WTC11 (cell line): ENCODE results near the gene QRICH2. TPM values are rescaled to one million over a fixed set of nuclear protein-coding genes. Genes with fewer than 3 reads are reported as not detected.
A peak's percentile ranks its signal among the peaks of the same experiment; 100 is the strongest.

Source experiments
- ATAC-seq: fragments of 200-7000 bp; cut with Tn5 transposase; 2 replicates; pipeline ENCODE4 v1.10.0; 2021; ENCODE audit warnings: mild to moderate bottlenecking, moderate library complexity
- CTCF ChIA-PET: fragments of 300-600 bp; sonication (Branson Sonifier 250); formaldehyde crosslinking; loops from one replicate; lab custom pipeline; 2021; ENCODE audit warnings: antibody characterized with exemption; lab: Charles Lee
- POLR2A ChIA-PET: fragments of 350-600 bp; sonication (Branson Sonifier 250); formaldehyde crosslinking; loops from one replicate; lab custom pipeline; 2021; ENCODE audit warnings: antibody characterized with exemption; lab: Charles Lee
- DNase-seq: peaks from one replicate; pipeline ENCODE4 v3.0.0; 2021; ENCODE audit warnings: low spot score
- H3K27ac Mint-ChIP-seq: 2 replicates; pipeline ENCODE4 v1.8.0; 2021; ENCODE audit warnings: mixed read lengths
- H3K27me3 Mint-ChIP-seq: 2 replicates; pipeline ENCODE4 v1.8.0; 2021; ENCODE audit warnings: low read depth, mild to moderate bottlenecking, moderate library complexity, mixed read lengths
- H3K36me3 Mint-ChIP-seq: 2 replicates; pipeline ENCODE4 v1.8.0; 2021; ENCODE audit warnings: mixed read lengths
- H3K4me1 Mint-ChIP-seq: 2 replicates; pipeline ENCODE4 v1.8.0; 2022; ENCODE audit warnings: mixed read lengths
- H3K4me3 Mint-ChIP-seq: 2 replicates; pipeline ENCODE4 v1.8.0; 2021; ENCODE audit warnings: mild to moderate bottlenecking, moderate library complexity, mixed read lengths
- H3K9me3 Mint-ChIP-seq: 2 replicates; pipeline ENCODE4 v1.8.0; 2021; ENCODE audit warnings: mixed read lengths
- ARID4B ChIP-seq: sonication (generic); formaldehyde crosslinking; IDR thresholded peaks from 2 replicates; pipeline ENCODE4 v1.8.0; 2023; ENCODE audit warnings: missing genetic modification reagents, mild to moderate bottlenecking, borderline replicate concordance
- ATF3 ChIP-seq: sonication (generic); formaldehyde crosslinking; conservative IDR thresholded peaks from 2 replicates; pipeline ENCODE4 v1.8.1; 2022; ENCODE audit warnings: mild to moderate bottlenecking, missing genetic modification reagents
- E2F5 ChIP-seq: sonication (generic); formaldehyde crosslinking; IDR thresholded peaks from 2 replicates; pipeline ENCODE4 v1.8.1; 2022; ENCODE audit warnings: mild to moderate bottlenecking, moderate library complexity, missing genetic modification reagents
- ESRRA ChIP-seq: sonication (generic); formaldehyde crosslinking; IDR thresholded peaks from 2 replicates; pipeline ENCODE4 v1.8.1; 2022; ENCODE audit warnings: mild to moderate bottlenecking, missing genetic modification reagents, borderline replicate concordance
- FOXK1 ChIP-seq: sonication (generic); formaldehyde crosslinking; IDR thresholded peaks from 2 replicates; pipeline ENCODE4 v1.8.0; 2022; ENCODE audit warnings: mild to moderate bottlenecking, moderate library complexity, missing genetic modification reagents
- GABPB1 ChIP-seq: sonication (generic); formaldehyde crosslinking; IDR thresholded peaks from 2 replicates; pipeline ENCODE4 v1.8.1; 2023; ENCODE audit warnings: mild to moderate bottlenecking, missing genetic modification reagents
- GRHL2 ChIP-seq: fragments of 250-450 bp; sonication (Bioruptor Pico); IDR thresholded peaks from 2 replicates; pipeline ENCODE4 v1.8.0; 2022; ENCODE audit warnings: mild to moderate bottlenecking, moderate library complexity; ENCODE audit not compliant: insufficient replicate concordance, severe bottlenecking
- GTF2I ChIP-seq: fragments of 250-450 bp; sonication (Bioruptor Pico); conservative IDR thresholded peaks from 2 replicates; pipeline ENCODE4 v1.4.0; 2021; ENCODE audit warnings: mild to moderate bottlenecking
- HMGXB4 ChIP-seq: sonication (generic); formaldehyde crosslinking; IDR thresholded peaks from 2 replicates; pipeline ENCODE4 v1.8.1; 2023; ENCODE audit warnings: mild to moderate bottlenecking, moderate library complexity, missing genetic modification reagents
- IRF2 ChIP-seq: sonication (generic); formaldehyde crosslinking; IDR thresholded peaks from 2 replicates; pipeline ENCODE4 v1.8.0; 2022; ENCODE audit warnings: low read depth, missing genetic modification reagents, borderline replicate concordance
- MAX ChIP-seq: sonication (generic); formaldehyde crosslinking; IDR thresholded peaks from 2 replicates; pipeline ENCODE4 v1.8.0; 2022; ENCODE audit warnings: mild to moderate bottlenecking, missing genetic modification reagents
- NR3C1 ChIP-seq: sonication (generic); formaldehyde crosslinking; conservative IDR thresholded peaks from 2 replicates; pipeline ENCODE4 v1.8.1; 2023; ENCODE audit warnings: low read depth, mild to moderate bottlenecking, missing genetic modification reagents
- PRRX2 ChIP-seq: fragments of 250-450 bp; sonication (Bioruptor Pico); IDR thresholded peaks from 2 replicates; pipeline ENCODE4 v1.8.0; 2021; ENCODE audit warnings: mild to moderate bottlenecking
- ZNF121 ChIP-seq: sonication (generic); formaldehyde crosslinking; IDR thresholded peaks from 2 replicates; pipeline ENCODE4 v1.8.0; 2023; ENCODE audit warnings: missing genetic modification reagents
- ZNF317 ChIP-seq: sonication (generic); formaldehyde crosslinking; IDR thresholded peaks from 2 replicates; pipeline ENCODE4 v1.8.1; 2023; ENCODE audit warnings: low read depth, mild to moderate bottlenecking, moderate library complexity, missing genetic modification reagents, borderline replicate concordance
- ZNF532 ChIP-seq: fragments of 250-450 bp; sonication (Bioruptor Pico); IDR thresholded peaks from 2 replicates; pipeline ENCODE4 v1.9.0; 2021; ENCODE audit warnings: mild to moderate bottlenecking, borderline replicate concordance
- total RNA-seq: library from RNA; stranded (reverse); gene quantifications from 3 replicates; pipeline ENCODE4 v1.2.3, GENCODE V29; 2021

QRICH2 gene
- total RNA-seq, 1 experiment from 2014 or later: 1.5 TPM

GRCh38 chr17:76266244-76266938 is 41.7 kb downstream of the QRICH2 start:
- DNase-seq: no peak
- peaks cover 7% of the 10 kb centered on the region; the same call in 1 of the 2 replicates for H3K36me3 Mint-ChIP-seq
- no peak overlapping the region; the same call in 1 of the 2 replicates for H3K27ac Mint-ChIP-seq
- POLR2A ChIA-PET: interaction anchor here (0.6 to 1.0 kb wide), 3 partner anchors 13 to 201 kb away, joined by 3 read pairs; no protein-coding TSS in a partner anchor
- CTCF ChIA-PET: interaction anchor here (0.5 to 6.3 kb wide), 5 partner anchors 13 to 252 kb away, joined by 3 to 58 read pairs (median 6); no protein-coding TSS in a partner anchor
- H3K4me1 Mint-ChIP-seq: peaks cover 46% of the 10 kb centered on the region
- no peaks in the 10 kb centered on the region for H3K9me3 Mint-ChIP-seq
- peak overlapping the region; percentile 71 for H3K4me3 Mint-ChIP-seq
- no peak for ATAC-seq
- TF ChIP-seq ESRRA (CRISPR knock-in tag): no peak
- TF ChIP-seq IRF2 (CRISPR knock-in tag): no peak
- no peak for TF ChIP-seq PRRX2 (CRISPR knock-in tag)
- TF ChIP-seq GRHL2: no peak
- no peak for TF ChIP-seq NR3C1
- TF ChIP-seq ATF3: no peak
- no peaks in the 10 kb centered on the region for H3K27me3 Mint-ChIP-seq

- H3K9me3 Mint-ChIP-seq: no peaks in the 10 kb centered on the region
- POLR2A ChIA-PET: interaction anchor here (0.6 to 1.0 kb wide), 3 partner anchors 9 to 201 kb away, joined by 3 to 4 read pairs (median 3); no protein-coding TSS in a partner anchor
These were observed 42.3 kb downstream of the QRICH2 start for GRCh38 chr17:76265624-76266243.

More at GRCh38 chr17:76265624-76266243, 42.3 kb downstream of the QRICH2 start:
- DNase-seq: peak; percentile 56
- H3K27ac Mint-ChIP-seq: no peak overlapping the region
- CTCF ChIA-PET: interaction anchor here (0.5 to 8.0 kb wide), 15 partner anchors 14 to 260 kb away, joined by 3 to 70 read pairs (median 5); no protein-coding TSS in a partner anchor
- no peak for ATAC-seq
- TF ChIP-seq GRHL2 (no peak), E2F5 (CRISPR knock-in tag) (no peak), MAX (CRISPR knock-in tag) (peak; percentile 73), ZNF317 (CRISPR knock-in tag) (no peak), FOXK1 (CRISPR knock-in tag) (peak; percentile 99), ZNF121 (CRISPR knock-in tag) (no peak), GTF2I (CRISPR knock-in tag) (no peak), ZNF532 (CRISPR knock-in tag) (no peak), GABPB1 (CRISPR knock-in tag) (peak; percentile 17; the same call in 1 of the 2 replicates), ARID4B (CRISPR knock-in tag) (peak; percentile 89; the same call in 1 of the 2 replicates), HMGXB4 (CRISPR knock-in tag) (0 out of 2 replicates have a peak, but pooled peaks have one; percentile 48)
- H3K36me3 Mint-ChIP-seq: peaks cover 7% of the 10 kb centered on the region; the same call in 1 of the 2 replicates
- peaks cover 43% of the 10 kb centered on the region for H3K4me1 Mint-ChIP-seq
- peak overlapping the region; percentile 71 for H3K4me3 Mint-ChIP-seq
- H3K27me3 Mint-ChIP-seq: no peaks in the 10 kb centered on the region
